Keratinocyte (primary cell): ENCODE data around the gene SPACA7.

ENCODE experiments used
- CTCF ChIP-seq, 3 experiments: IDR thresholded peaks in 1 of 3; conservative IDR thresholded peaks in 1 of 3; optimal IDR thresholded peaks in 1 of 3; 2 replicates in 2 of 3; 3 replicates in 1 of 3; pipeline versions ENCODE3 to v1.5.1; 2011; ENCODE audit warnings: low read length in 3 of 3, mild to moderate bottlenecking in 3 of 3, moderate library complexity in 2 of 3, control low read depth in 1 of 3, inconsistent platforms in 1 of 3; ENCODE audit not compliant: insufficient read depth in 2 of 3; ENCODE audit errors: extremely low read depth in 1 of 3
- EZH2 ChIP-seq: IDR thresholded peaks from one replicate; pipeline ENCODE4 v1.6.1; 2012; ENCODE audit warnings: inconsistent platforms, mild to moderate bottlenecking, low read length, moderate library complexity

- TF ChIP-seq EZH2 (no peak), CTCF (optimal IDR thresholded peaks at IDR 0.05 in 1 of 3, IDR thresholded peaks at IDR 0.05 in 1 of 3, conservative IDR thresholded peaks at IDR 0.05 in 1 of 3; ENCODE audit: extremely low read depth in 1 of 3, insufficient read depth in 2 of 3, low read length in 3 of 3) (no peak)
Observed at GRCh38 chr13:112453874-112454647, 77.9 kb downstream of the SPACA7 start.
